Hepatocyte (in vitro differentiated cells): Measurements from ENCODE around the gene TACC3. TPM values are rescaled to one million over a fixed set of nuclear protein-coding genes. Genes with fewer than 3 reads are reported as not detected.
A peak's percentile ranks its signal among the peaks of the same experiment; 100 is the strongest.

Source experiments
- DNase-seq: peaks from one replicate; pipeline ENCODE4 v3.0.0-alpha.2; 2016; ENCODE audit warnings: low spot score
- H2AFZ ChIP-seq: fragments of 200-600 bp; sonication (generic); 2 replicates; pipeline ENCODE4 v1.6.0; 2016; ENCODE audit warnings: antibody characterized with exemption, mild to moderate bottlenecking
- H3K27ac ChIP-seq: fragments of 200-600 bp; sonication (generic); 2 replicates; pipeline ENCODE4 v1.5.1; 2016; ENCODE audit warnings: mild to moderate bottlenecking
- H3K27me3 ChIP-seq: fragments of 200-600 bp; sonication (generic); 2 replicates; pipeline ENCODE4 v1.6.1; 2016
- H3K36me3 ChIP-seq: fragments of 200-600 bp; sonication (generic); replicated peaks from 2 replicates; pipeline ENCODE4 v1.5.1; 2016; ENCODE audit warnings: low read depth; ENCODE audit not compliant: insufficient read depth
- H3K4me1 ChIP-seq: fragments of 200-600 bp; sonication (generic); 2 replicates; pipeline ENCODE4 v1.5.1; 2016; ENCODE audit warnings: mild to moderate bottlenecking, moderate library complexity; ENCODE audit not compliant: insufficient read depth
- H3K4me2 ChIP-seq: fragments of 200-600 bp; sonication (generic); 2 replicates; pipeline ENCODE4 v1.6.0; 2016
- H3K4me3 ChIP-seq: fragments of 200-600 bp; sonication (generic); 2 replicates; pipeline ENCODE4 v1.5.1; 2016; ENCODE audit warnings: mild to moderate bottlenecking
- H3K79me2 ChIP-seq: fragments of 200-600 bp; sonication (generic); 2 replicates; pipeline ENCODE4 v1.6.0; 2017; ENCODE audit warnings: mild to moderate bottlenecking
- H3K9me2 ChIP-seq: fragments of 200-600 bp; sonication (generic); replicated peaks from 2 replicates; pipeline ENCODE4 v1.6.0; 2017; ENCODE audit warnings: mild to moderate bottlenecking; ENCODE audit not compliant: insufficient read depth
- H3K9me3 ChIP-seq: fragments of 200-600 bp; sonication (generic); 2 replicates; pipeline ENCODE4 v1.5.1; 2016; ENCODE audit warnings: low read depth, mild to moderate bottlenecking
- H4K20me1 ChIP-seq: fragments of 200-600 bp; sonication (generic); 2 replicates; pipeline ENCODE4 v1.6.0; 2016; ENCODE audit warnings: mild to moderate bottlenecking; ENCODE audit not compliant: insufficient read depth, poor library complexity, severe bottlenecking
- CTCF ChIP-seq: fragments of 200-600 bp; sonication (generic); IDR thresholded peaks from 2 replicates; pipeline ENCODE4 v1.5.1; 2016; ENCODE audit warnings: antibody characterized with exemption, mild to moderate bottlenecking; ENCODE audit not compliant: poor library complexity
- EZH2 ChIP-seq: fragments of 200-600 bp; sonication (generic); IDR thresholded peaks from 2 replicates; pipeline ENCODE4 v1.6.1; 2016; ENCODE audit warnings: antibody characterized with exemption, mild to moderate bottlenecking, borderline replicate concordance
- EZH2phosphoT487 ChIP-seq: fragments of 200-600 bp; sonication (generic); IDR thresholded peaks from one replicate; pipeline ENCODE4 v1.6.1; 2018; ENCODE audit warnings: antibody characterized with exemption, mild to moderate bottlenecking, low read depth, moderate library complexity; ENCODE audit not compliant: unreplicated experiment, severe bottlenecking
- WGBS: methylation state at CpG from one replicate; pipeline ENCODE4 v1.1.6; 2016; ENCODE audit warnings: low lambda C conversion rate; ENCODE audit errors: missing lambda C conversion rate; 5-methylcytosine and 5-hydroxymethylcytosine counted together
- polyA plus RNA-seq: library from polyadenylated mRNA; unstranded; fragments of >200 nt; fragmentation: Nextera tagmentation; extraction: Ambion mirVana; gene quantifications from 2 replicates; pipeline ENCODE4 v1.2.1, GENCODE V29; 2016
- total RNA-seq: library from RNA; depleted of rRNA; stranded (reverse); fragments of >200 nt; gene quantifications from 2 replicates; pipeline ENCODE4 v1.2.3, GENCODE V29; 2014

Gene TACC3
- total and polyA plus RNA-seq, 2 experiments from 2014 or later, result 9.3 to 14.8 TPM

GRCh38 chr4:1745697-1746096 is 24.4 kb downstream of the TACC3 start:
- no peaks in the 10 kb centered on the region for H3K27me3 ChIP-seq
- no peak overlapping the region for H3K4me2 ChIP-seq
- no peaks in the 10 kb centered on the region for H3K36me3 ChIP-seq
- H3K27ac ChIP-seq, result no peak overlapping the region
- no peak for DNase-seq
- H3K4me1 ChIP-seq, result peaks cover 4% of the 10 kb centered on the region
- no peak overlapping the region for H3K4me3 ChIP-seq
- 83% methylated on average over 12 of the region's 12 CpGs for WGBS
- H3K79me2 ChIP-seq, result no peaks in the 10 kb centered on the region
- H3K9me3 ChIP-seq, result no peaks in the 10 kb centered on the region
- H4K20me1 ChIP-seq, result no peaks in the 10 kb centered on the region
- no peak for TF ChIP-seq EZH2
- no peak for TF ChIP-seq EZH2phosphoT487
- TF ChIP-seq CTCF, result no peak
- H3K9me2 ChIP-seq, result no peaks in the 10 kb centered on the region
- no peak overlapping the region for H2AFZ ChIP-seq

- H3K27me3 ChIP-seq, result no peaks in the 10 kb centered on the region
- no peaks in the 10 kb centered on the region for H3K79me2 ChIP-seq
- peaks cover 4% of the 10 kb centered on the region for H3K4me1 ChIP-seq
- no peaks in the 10 kb centered on the region for H3K9me2 ChIP-seq
- H4K20me1 ChIP-seq, result no peaks in the 10 kb centered on the region
- H3K27ac ChIP-seq, result no peak overlapping the region
- H3K9me3 ChIP-seq, result no peaks in the 10 kb centered on the region
- 25% methylated on average over 14 of the region's 17 CpGs for WGBS
- TF ChIP-seq EZH2, result no peak
- TF ChIP-seq EZH2phosphoT487, result no peak
- peak; percentile 78 for TF ChIP-seq CTCF
- H2AFZ ChIP-seq, result no peak overlapping the region
- peak; percentile 88 for DNase-seq
- peak overlapping the region; percentile 46 for H3K4me2 ChIP-seq
- H3K4me3 ChIP-seq, result no peak overlapping the region
- no peaks in the 10 kb centered on the region for H3K36me3 ChIP-seq
These were observed 25.0 kb downstream of the TACC3 start for GRCh38 chr4:1746265-1746691.

- Histone ChIP-seq H3K9me3 (no peaks in the 10 kb centered on the region), H3K4me3 (no peak overlapping the region), H3K4me1 (peaks cover 7% of the 10 kb centered on the region), H3K9me2 (no peaks in the 10 kb centered on the region), H3K4me2 (no peak overlapping the region), H3K27me3 (no peaks in the 10 kb centered on the region), H3K79me2 (no peaks in the 10 kb centered on the region), H3K27ac (no peak overlapping the region), H2AFZ (no peak overlapping the region), H3K36me3 (no peaks in the 10 kb centered on the region), H4K20me1 (no peaks in the 10 kb centered on the region)
- DNase-seq, result no peak
- TF ChIP-seq EZH2phosphoT487 (no peak), EZH2 (no peak), CTCF (no peak)
- WGBS, result 85% methylated on average over 33 of the region's 33 CpGs
These were observed 25.7 kb downstream of the TACC3 start for GRCh38 chr4:1746919-1747602.

GRCh38 chr4:1747603-1747967 is 26.3 kb downstream of the TACC3 start:
- Histone ChIP-seq H3K4me1 (peaks cover 13% of the 10 kb centered on the region), H3K4me3 (no peak overlapping the region), H3K27ac (no peak overlapping the region), H3K9me2 (no peaks in the 10 kb centered on the region), H3K36me3 (no peaks in the 10 kb centered on the region), H3K27me3 (no peaks in the 10 kb centered on the region), H4K20me1 (no peaks in the 10 kb centered on the region), H3K4me2 (no peak overlapping the region), H3K9me3 (no peaks in the 10 kb centered on the region), H2AFZ (no peak overlapping the region), H3K79me2 (no peaks in the 10 kb centered on the region)
- 90% methylated on average over 16 of the region's 16 CpGs for WGBS
- TF ChIP-seq EZH2 (no peak), CTCF (no peak), EZH2phosphoT487 (no peak)
- no peak for DNase-seq
